ENCODE measurements around the gene TNNT2.

TNNT2 gene

DNA sequence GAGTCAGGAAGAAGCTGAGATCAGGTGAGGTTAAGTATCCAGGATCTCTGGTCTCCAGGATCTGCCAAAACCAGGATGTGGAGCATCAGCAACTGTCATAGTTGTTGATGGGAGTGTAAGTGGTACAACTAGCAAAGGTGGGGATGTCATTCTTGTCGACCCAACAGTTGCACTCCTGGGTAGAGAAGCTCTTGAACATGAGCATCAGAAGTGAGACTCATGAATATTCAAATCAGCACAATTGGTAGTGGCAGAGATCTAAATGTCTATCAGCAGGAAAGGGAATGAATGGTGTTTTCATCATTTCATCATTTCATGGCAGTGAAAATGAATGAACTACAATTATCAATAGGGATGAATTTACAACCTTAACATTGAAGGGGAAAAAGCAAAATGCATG, 25.9 kb upstream of the TNNT2 start:
- DNase-seq, result no peak

GRCh38 chr1:201401700-201402099, 24.2 kb upstream of the TNNT2 start:
- DNase-seq, result no peak

DNA sequence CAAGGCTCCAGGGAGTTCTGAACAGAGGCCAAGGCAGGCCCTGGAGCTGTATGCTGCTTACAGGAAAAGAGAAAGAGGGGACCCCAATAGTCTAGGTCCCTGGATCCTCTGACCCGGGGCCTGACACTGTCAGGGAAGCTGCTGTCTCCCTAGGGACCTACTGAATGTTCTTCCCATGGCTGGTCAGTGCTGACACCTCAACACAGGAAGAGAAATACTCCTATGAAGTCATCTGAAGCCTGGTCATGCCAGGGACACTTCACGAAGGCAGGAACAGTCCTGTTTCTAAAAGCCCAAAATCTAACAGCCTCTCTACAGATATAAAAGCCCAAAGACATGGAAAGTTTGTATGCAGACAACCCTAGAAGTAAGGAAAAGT, 23.4 kb upstream of the TNNT2 start:
- DNase-seq, result no peak

- DNase-seq, result no peak
Observed at GRCh38 chr1:201400212-201400851, 22.9 kb upstream of the TNNT2 start.

DNA sequence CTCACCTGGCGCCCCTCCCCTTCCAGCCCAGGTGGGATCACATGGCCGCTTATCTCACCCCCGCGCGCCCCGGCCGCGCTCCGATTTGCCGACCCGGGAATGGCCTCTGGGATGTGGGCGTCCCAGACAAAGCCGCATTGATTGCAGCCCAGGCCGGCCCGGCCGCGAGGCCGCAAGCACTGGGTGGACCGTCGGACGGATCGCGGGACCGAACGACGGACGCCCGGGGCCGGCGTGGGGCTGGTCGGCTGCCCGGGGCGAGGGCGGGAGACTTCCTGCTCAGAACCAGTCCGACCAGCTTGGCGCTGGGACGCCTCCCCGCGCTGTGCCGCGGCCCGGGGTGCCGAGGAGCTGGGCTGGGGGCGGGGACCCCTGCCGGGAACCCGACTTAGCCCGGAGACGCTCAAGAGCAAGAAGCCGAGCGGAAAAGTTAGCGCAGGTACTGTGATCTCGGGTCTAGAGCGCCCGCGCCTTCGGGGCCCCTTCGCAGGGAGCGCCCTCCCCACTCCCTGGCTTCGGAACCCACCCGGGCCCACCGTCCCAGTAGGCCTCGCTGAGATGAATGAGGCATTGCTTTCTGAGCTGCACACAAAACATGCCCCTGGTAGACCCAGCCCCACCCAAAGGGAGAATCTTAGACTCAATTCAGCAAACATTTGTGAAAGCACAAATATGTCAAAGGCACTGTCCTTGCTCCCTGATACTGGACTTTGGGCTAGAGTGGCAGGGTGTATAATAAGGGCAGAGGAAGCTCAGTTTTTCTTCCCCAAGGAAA, 22.1 kb upstream of the TNNT2 start:
- DNase-seq, result no peak

GRCh38 chr1:201399018-201399351, 21.5 kb upstream of the TNNT2 start, which contains the start of gene LAD1:
Gene LAD1, minus strand, starts transcription at chr1:201399324. Its CDS starts 18 bp downstream, at chr1:201399306.
- DNase-seq, result no peak

DNA sequence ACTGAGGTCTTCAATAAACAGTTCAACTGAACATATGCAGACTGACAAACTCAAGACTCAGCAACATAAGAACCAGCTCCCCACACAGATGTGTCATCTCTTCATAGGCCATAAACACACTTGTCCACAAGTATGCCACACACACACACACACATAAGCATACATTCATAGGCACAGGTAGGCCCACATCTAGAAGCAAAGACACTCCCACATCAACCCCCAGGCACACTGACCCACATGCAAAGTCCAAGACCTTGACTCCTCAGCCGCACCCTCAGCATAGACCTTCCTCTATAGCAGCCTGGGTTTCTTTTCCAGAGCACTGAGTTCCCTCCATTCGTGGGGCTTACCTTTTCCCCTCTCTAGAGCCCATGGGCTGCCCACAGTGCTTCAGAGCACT, 20.2 kb upstream of the TNNT2 start:
- no peak for DNase-seq

DNA sequence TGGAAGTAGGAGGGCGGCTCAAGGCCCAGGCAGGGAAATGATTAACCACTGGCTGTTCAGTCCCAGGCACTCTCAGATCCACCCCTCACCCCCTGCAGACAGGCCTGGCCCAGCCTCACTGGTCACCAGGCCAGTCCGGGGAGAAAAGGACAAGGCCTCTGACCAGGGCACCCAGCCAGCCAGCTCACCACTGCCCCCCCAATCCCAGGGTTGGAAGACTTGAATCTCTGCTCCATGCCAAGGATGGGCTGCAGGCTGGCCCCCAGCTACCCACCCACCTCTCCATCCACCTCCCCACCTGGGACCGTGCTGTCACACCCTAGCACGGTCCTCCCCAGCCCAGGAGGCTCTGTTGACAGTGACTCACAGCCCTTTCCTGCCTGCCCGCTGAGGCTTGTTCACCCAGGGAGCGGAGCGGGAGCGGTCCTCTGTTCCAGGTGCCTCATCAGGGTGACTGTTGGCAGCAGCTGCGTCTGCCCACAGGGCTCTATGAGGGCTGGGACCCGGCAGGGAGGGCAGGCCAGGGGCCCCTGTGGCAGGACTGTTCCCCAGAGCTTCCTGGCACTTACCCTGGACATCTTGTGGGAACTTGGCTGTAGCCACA, 19.5 kb upstream of the TNNT2 start:
- DNase-seq, result no peak

DNA sequence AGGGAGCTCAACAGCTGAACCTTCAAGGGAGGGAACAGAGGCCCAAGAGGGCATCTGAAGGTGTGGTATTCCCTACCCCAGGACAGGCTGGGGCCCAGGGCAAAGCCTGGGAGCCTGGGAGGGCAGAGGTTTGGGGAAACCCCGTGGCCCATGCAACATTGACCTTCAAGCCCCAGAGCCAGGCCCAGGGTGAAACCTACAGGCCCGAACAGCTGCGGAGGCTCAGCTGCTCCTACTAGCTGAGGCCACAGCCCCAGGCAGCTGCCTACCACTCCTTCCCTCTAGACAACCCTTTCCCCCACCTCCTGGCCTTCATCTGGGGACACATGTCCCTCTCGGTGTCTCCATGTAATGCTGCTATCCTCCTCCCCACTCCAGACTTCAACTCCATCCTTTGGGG, 18.5 kb upstream of the TNNT2 start:
- no peak for DNase-seq

DNA sequence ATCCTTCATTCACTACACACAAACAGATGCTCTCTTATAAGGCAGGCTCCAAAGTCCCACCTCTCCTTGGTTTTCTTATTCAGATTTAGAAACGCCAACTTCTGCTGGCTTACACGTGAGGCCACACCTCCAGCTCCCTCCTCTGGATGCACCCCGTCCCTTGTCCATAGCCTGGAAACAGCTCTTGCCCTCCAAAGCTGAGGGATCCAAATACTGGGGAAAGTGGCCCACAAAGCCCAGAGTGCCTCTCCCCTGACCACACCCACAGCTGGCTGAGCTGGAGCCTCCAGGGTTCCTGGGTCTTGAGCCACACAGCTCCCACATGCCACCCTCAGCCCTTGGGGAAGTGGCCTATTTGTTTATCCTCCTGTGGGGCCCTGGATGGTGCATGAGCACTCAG, 17.1 kb upstream of the TNNT2 start:
- DNase-seq, result no peak

DNA sequence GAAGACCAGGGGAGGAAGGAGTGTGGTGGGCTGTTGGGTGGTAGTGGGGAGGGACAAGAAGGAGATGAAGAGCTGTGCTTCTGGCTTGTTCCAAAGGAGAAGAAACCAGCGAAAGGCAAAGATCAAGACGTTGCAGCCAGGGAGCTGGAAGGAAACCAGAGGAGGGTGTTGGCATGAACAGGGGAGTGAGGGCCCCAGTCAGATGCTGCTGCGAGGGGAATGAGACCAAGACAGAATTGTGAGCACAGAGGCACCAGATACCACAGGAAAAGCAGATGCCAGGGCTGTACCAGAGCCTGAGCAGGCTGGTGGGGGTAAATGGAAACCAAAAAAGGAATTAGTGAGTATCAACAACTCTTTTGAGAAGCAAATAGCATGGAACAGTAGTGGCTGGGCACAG, 15.6 kb upstream of the TNNT2 start:
- DNase-seq, result no peak

GRCh38 chr1:201391651-201392511, 14.4 kb upstream of the TNNT2 start:
- no peak for DNase-seq

GRCh38 chr1:201391225-201391624, 13.7 kb upstream of the TNNT2 start:
- DNase-seq, result no peak

GRCh38 chr1:201389051-201389450, 11.6 kb upstream of the TNNT2 start:
- no peak for DNase-seq

- DNase-seq, result no peak
Observed at GRCh38 chr1:201386208-201386607, 8.7 kb upstream of the TNNT2 start.

DNA sequence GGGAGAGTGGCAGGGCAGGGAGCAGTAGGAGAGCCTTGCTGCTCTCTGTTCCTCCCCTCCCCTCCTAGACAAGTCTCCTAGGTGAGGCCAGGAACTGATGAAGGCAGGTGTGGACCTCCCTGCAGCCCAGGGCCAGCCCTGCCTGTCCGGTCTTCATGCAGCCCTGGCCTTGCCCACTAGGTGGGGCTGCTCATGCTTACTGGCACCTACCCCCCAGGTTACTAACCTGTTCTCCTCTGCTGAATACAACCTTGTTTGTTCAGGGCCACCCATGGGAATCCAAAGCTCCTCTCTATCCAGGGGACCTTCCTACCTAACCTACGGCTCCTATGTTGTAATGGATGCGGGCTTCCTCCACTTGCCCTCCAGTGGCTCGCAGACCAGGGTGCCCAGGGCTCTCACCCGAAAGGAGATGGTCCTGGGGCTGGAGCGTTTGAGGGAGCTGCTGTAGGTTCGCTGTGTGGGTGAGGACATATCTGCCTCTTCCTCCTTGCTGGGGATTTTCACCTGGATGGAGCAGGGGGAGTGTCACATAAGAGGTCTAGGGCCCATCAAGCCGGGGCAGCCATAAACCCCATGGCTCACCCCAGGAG, 7.9 kb upstream of the TNNT2 start:
- DNase-seq, result peak in 8 of 56 donors; percentile 0 to 33 (median 9)

DNA sequence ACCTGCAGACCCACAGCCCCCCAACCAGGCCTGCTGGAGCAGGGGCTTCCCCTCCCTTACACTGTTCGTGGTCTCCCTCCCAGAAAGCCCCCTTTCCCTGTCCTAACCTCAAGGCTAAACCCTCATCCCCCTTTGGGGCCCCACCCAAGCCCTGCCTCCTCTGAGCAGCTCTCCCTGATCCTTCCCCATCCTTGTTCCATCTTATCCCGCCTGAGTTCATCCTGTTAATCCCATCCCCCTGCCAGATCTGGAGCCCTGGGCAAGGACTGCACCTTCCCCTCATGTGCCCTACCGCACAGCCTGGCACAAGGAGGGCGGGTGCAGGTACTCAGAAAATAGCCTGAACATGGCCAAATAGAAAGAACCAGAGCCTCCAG, 6.9 kb upstream of the TNNT2 start:
- no peak for DNase-seq

DNA sequence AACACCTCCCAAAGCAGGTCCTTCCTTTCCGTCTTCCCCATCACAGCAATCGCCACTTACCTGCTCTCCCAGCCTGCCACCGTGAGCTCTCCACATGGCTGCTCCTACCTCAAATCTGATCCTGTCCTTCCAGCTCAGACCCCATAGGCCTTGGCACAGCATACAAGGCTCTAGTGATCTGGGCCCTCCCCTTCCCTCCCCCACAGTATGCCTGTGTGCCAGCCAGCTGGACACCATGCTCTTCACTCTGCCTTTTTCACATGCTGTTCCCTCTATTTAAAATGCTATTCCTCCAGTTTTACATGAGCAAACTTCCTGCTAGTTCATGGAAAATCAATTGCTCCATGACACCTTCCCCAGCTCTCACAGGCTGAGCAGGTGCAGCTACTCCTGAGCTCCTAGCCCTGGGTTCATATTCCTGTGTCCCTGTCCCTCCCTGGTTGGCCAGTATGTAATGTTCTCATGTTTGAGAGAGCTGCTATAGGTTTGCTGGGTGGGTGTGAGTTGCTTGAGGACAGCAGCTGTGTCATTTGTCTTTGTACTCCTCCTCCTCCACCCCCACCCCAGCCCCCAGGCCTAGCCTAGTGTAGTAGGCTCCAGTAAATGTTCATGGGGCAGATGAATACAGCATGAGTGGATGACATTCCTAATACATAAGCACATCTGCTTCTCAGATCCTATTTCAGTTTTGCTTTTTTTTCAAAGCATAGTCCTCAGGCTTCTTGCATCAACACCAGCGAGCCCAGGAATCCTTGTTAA, 6.3 kb upstream of the TNNT2 start:
- no peak for DNase-seq

DNA sequence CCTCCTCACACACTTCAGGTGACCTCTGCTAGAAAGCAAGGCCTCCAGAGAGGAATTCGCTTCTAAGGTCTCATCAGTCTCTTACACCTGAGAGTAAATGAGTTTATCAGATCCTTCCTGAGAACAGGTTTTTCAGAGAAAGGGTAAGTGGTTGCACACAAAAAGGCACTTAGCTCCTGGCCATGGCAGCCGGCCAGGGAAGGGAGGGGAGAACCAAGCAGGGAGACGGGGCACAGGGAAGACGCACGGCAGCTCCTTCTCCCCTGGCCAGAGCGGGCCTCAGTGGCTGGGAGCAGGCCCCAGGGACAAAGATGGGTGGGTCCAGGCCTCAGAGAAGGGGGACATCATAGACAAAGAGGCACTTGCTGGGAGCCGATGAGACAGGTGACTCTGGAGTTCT, 3.6 kb upstream of the TNNT2 start:
- DNase-seq, result no peak

DNA sequence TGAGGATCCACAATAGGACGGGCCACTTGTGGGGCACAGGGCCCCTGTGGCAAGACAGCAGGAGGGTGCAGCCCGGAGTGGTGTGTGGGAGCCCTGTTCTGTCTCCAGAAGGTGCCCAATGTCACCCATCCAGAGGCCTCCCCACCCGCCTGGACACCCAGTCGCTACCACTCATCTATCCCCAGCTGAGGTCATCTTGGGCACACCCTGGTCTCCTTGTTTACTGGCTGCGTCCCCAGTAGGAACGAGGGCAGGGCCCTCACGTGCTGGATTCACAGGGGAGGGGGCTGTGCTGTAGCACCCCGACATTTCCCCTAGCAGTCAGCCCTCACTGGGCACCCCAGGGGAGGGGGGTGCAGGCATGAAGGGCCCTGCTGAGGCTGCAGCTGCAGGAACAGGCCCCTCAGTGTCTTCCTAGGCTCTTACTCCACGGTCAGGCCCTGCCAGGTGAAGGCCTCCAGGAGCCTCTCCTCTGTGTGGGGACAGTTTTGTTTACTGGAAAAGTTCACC, 2.3 kb upstream of the TNNT2 start:
- DNase-seq, result no peak

DNA sequence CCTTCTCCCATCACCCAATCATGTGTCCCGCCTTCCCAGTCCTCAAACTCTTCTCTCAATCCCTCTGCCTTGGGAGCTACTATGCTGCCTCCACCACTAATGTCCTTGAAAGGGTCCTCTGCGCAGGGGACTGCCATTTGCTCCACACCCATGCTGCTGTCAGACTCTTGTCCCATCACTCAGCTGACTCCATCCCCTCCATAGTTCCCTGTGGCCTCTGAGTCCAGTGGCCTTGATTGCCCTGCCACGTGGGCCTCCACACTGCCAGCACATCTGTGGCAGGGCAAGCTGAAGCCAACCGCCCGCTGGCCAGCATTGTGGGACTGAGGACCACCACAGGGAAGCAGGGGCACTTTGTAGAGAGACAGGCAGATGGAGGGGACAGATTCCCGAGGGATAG, 1.3 kb upstream of the TNNT2 start:
- no peak for DNase-seq

All from nucleus accumbens (tissue), 56 donors.